GM19397 (cell line): Measurements from ENCODE around the gene MORN1.

Experiments used
- ATAC-seq: cut with Tn5 transposase; IDR thresholded peaks from one replicate; pipeline ENCODE4 v1.9.1; 2021; ENCODE audit warnings: mild to moderate bottlenecking, moderate library complexity; ENCODE audit not compliant: unreplicated experiment

MORN1 gene

GRCh38 chr1:2353551-2354438 lies 37.6 kb downstream of the MORN1 start:
- no peak for ATAC-seq

GRCh38 chr1:2352897-2353550 lies 38.3 kb downstream of the MORN1 start:
- no peak for ATAC-seq

- no peak for ATAC-seq
Measured at GRCh38 chr1:2352341-2352896, 38.9 kb downstream of the MORN1 start.

GRCh38 chr1:2351723-2352122 lies 39.6 kb downstream of the MORN1 start:
- no peak for ATAC-seq

- ATAC-seq, result no peak
Measured at GRCh38 chr1:2350911-2351655, 40.3 kb downstream of the MORN1 start.

GRCh38 chr1:2350501-2350900 lies 40.9 kb downstream of the MORN1 start:
- ATAC-seq, result no peak

GRCh38 chr1:2349806-2350205 lies 41.5 kb downstream of the MORN1 start:
- no peak for ATAC-seq

- no peak for ATAC-seq
Measured at GRCh38 chr1:2348346-2349325, 42.7 kb downstream of the MORN1 start.

- ATAC-seq, result no peak
Measured at GRCh38 chr1:2347896-2348295, 43.5 kb downstream of the MORN1 start.

- ATAC-seq, result no peak
Measured at GRCh38 chr1:2347409-2347785, 44.0 kb downstream of the MORN1 start.

- no peak for ATAC-seq
Measured at GRCh38 chr1:2346691-2347408, 44.5 kb downstream of the MORN1 start.

GRCh38 chr1:2345297-2346075 lies 45.9 kb downstream of the MORN1 start:
- ATAC-seq, result no peak

- no peak for ATAC-seq
Measured at GRCh38 chr1:2344744-2345296, 46.5 kb downstream of the MORN1 start.

GRCh38 chr1:2344121-2344681 lies 47.2 kb downstream of the MORN1 start:
- ATAC-seq, result no peak

GRCh38 chr1:2343023-2343935 lies 48.1 kb downstream of the MORN1 start:
- ATAC-seq, result no peak

GRCh38 chr1:2342384-2343022 lies 48.9 kb downstream of the MORN1 start:
- no peak for ATAC-seq
